ENCODE data around the gene MRPL41. TPM values are rescaled to one million over a fixed set of nuclear protein-coding genes. Genes with fewer than 3 reads are reported as not detected.
A peak's percentile ranks its signal among the peaks of the same experiment; 100 is the strongest.

The MRPL41 gene
- total and polyA plus RNA-seq, 2 of the 13 experiments (the other 11 are each of a cell fraction or from before 2014, with no cell fraction given) = 20.9 to 54.0 TPM

DNA sequence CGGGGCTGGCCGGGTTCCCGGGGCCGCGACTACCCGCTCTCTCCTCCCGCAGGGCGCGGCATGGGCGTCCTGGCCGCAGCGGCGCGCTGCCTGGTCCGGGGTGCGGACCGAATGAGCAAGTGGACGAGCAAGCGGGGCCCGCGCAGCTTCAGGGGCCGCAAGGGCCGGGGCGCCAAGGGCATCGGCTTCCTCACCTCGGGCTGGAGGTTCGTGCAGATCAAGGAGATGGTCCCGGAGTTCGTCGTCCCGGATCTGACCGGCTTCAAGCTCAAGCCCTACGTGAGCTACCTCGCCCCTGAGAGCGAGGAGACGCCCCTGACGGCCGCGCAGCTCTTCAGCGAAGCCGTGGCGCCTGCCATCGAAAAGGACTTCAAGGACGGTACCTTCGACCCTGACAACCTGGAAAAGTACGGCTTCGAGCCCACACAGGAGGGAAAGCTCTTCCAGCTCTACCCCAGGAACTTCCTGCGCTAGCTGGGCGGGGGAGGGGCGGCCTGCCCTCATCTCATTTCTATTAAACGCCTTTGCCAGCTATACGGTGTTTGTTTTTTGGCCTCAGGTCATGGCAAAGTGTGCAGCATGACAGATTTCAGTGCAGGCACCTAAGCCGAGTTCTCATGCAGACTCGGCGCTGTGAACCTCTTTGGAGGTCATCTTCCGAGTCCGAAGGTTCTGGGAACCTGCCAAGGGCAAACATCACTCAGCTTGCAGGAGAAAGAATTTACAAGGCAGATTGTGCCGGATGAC, 516 bp downstream of the MRPL41 start (continued):
- no peak for TF ChIP-seq CREM (IDR thresholded peaks at IDR 0.05)
- no peak for TF ChIP-seq CREM (CRISPR knock-in tag; IDR thresholded peaks at IDR 0.05)
- no peak for TF ChIP-seq MBD4 (IDR thresholded peaks at IDR 0.05; ENCODE audit: borderline replicate concordance, low read length)
- TF ChIP-seq SP5 (CRISPR knock-in tag; IDR thresholded peaks at IDR 0.05; ENCODE audit: borderline replicate concordance, low read depth) = no peak
- no peak for TF ChIP-seq TARDBP (CRISPR knock-in tag; IDR thresholded peaks at IDR 0.05)
- TF ChIP-seq SMAD1 (CRISPR knock-in tag; IDR thresholded peaks at IDR 0.05; ENCODE audit: borderline replicate concordance, low read depth) = no peak
- peak; percentile 13; the same call in 1 of the 2 replicates for TF ChIP-seq ZNF143 (CRISPR knock-in tag; IDR thresholded peaks at IDR 0.05)
- TF ChIP-seq, protein P1, sequence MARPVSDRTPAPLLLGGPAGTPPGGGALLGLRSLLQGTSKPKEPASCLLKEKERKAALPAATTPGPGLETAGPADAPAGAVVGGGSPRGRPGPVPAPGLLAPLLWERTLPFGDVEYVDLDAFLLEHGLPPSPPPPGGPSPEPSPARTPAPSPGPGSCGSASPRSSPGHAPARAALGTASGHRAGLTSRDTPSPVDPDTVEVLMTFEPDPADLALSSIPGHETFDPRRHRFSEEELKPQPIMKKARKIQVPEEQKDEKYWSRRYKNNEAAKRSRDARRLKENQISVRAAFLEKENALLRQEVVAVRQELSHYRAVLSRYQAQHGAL (CRISPR knock-in tag; IDR thresholded peaks at IDR 0.05; ENCODE audit: not compliant biosample characterization) = no peak
- no peak for TF ChIP-seq ZMYM2 (CRISPR knock-in tag; IDR thresholded peaks at IDR 0.05)
- TF ChIP-seq ZNF747 (CRISPR knock-in tag; IDR thresholded peaks at IDR 0.05; ENCODE audit: borderline replicate concordance) = no peak
- TF ChIP-seq ZNF292 (CRISPR knock-in tag; IDR thresholded peaks at IDR 0.05; ENCODE audit: borderline replicate concordance, low read depth) = no peak
- TF ChIP-seq HDAC2 (CRISPR knock-in tag; IDR thresholded peaks at IDR 0.05) = 0 out of 2 replicates have a peak, but pooled peaks have one; percentile 14
- TF ChIP-seq SYNCRIP (IDR thresholded peaks at IDR 0.05; ENCODE audit: insufficient read depth, low read depth, low read length) = no peak
- TF ChIP-seq, protein P2, sequence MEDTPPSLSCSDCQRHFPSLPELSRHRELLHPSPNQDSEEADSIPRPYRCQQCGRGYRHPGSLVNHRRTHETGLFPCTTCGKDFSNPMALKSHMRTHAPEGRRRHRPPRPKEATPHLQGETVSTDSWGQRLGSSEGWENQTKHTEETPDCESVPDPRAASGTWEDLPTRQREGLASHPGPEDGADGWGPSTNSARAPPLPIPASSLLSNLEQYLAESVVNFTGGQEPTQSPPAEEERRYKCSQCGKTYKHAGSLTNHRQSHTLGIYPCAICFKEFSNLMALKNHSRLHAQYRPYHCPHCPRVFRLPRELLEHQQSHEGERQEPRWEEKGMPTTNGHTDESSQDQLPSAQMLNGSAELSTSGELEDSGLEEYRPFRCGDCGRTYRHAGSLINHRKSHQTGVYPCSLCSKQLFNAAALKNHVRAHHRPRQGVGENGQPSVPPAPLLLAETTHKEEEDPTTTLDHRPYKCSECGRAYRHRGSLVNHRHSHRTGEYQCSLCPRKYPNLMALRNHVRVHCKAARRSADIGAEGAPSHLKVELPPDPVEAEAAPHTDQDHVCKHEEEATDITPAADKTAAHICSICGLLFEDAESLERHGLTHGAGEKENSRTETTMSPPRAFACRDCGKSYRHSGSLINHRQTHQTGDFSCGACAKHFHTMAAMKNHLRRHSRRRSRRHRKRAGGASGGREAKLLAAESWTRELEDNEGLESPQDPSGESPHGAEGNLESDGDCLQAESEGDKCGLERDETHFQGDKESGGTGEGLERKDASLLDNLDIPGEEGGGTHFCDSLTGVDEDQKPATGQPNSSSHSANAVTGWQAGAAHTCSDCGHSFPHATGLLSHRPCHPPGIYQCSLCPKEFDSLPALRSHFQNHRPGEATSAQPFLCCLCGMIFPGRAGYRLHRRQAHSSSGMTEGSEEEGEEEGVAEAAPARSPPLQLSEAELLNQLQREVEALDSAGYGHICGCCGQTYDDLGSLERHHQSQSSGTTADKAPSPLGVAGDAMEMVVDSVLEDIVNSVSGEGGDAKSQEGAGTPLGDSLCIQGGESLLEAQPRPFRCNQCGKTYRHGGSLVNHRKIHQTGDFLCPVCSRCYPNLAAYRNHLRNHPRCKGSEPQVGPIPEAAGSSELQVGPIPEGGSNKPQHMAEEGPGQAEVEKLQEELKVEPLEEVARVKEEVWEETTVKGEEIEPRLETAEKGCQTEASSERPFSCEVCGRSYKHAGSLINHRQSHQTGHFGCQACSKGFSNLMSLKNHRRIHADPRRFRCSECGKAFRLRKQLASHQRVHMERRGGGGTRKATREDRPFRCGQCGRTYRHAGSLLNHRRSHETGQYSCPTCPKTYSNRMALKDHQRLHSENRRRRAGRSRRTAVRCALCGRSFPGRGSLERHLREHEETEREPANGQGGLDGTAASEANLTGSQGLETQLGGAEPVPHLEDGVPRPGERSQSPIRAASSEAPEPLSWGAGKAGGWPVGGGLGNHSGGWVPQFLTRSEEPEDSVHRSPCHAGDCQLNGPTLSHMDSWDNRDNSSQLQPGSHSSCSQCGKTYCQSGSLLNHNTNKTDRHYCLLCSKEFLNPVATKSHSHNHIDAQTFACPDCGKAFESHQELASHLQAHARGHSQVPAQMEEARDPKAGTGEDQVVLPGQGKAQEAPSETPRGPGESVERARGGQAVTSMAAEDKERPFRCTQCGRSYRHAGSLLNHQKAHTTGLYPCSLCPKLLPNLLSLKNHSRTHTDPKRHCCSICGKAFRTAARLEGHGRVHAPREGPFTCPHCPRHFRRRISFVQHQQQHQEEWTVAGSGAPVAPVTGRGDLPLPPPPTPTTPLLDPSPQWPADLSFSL (CRISPR knock-in tag; IDR thresholded peaks at IDR 0.05) = no peak
- TF ChIP-seq NONO (IDR thresholded peaks at IDR 0.05) = no peak
- TF ChIP-seq NONO (CRISPR knock-in tag; conservative IDR thresholded peaks at IDR 0.05) = peak; percentile 19; the same call in 1 of the 2 replicates
- TF ChIP-seq FOXP1 (IDR thresholded peaks at IDR 0.05) = no peak
- TF ChIP-seq FOXP1 (CRISPR knock-in tag; IDR thresholded peaks at IDR 0.05) = no peak
- TF ChIP-seq, protein P3, sequence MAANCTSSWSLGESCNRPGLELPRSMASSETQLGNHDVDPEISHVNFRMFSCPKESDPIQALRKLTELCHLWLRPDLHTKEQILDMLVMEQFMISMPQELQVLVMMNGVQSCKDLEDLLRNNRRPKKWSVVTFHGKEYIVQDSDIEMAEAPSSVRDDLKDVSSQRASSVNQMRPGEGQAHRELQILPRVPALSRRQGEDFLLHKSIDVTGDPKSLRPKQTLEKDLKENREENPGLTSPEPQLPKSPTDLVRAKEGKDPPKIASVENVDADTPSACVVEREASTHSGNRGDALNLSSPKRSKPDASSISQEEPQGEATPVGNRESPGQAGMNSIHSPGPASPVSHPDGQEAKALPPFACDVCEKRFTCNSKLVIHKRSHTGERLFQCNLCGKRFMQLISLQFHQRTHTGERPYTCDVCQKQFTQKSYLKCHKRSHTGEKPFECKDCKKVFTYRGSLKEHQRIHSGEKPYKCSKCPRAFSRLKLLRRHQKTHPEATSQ (CRISPR knock-in tag; IDR thresholded peaks at IDR 0.05; ENCODE audit: borderline replicate concordance) = no peak
- TF ChIP-seq CHD2 (IDR thresholded peaks at IDR 0.05; ENCODE audit: low read depth, low read length) = no peak
- no peak for TF ChIP-seq RFXAP (CRISPR knock-in tag; IDR thresholded peaks at IDR 0.05; ENCODE audit: borderline replicate concordance)
- no peak for TF ChIP-seq ZNF441 (CRISPR knock-in tag; IDR thresholded peaks at IDR 0.05; ENCODE audit: borderline replicate concordance)
- no peak; the same call in 1 of the 2 replicates for TF ChIP-seq ZFP90 (CRISPR knock-in tag; IDR thresholded peaks at IDR 0.05; ENCODE audit: borderline replicate concordance)

Measured in HepG2 (cell line).